Retinal pigment epithelial cell (primary cell): ENCODE data around the gene MRPS7.

Source experiments
- DNase-seq: peaks from one replicate; pipeline ENCODE4 v3.0.0-alpha.2; 2010; ENCODE audit warnings: low read depth
- H3K4me3 ChIP-seq: 2 replicates; pipeline ENCODE4 v1.5.1; 2011; ENCODE audit warnings: mild to moderate bottlenecking, low read length, control low read depth, moderate library complexity
- CTCF ChIP-seq: conservative IDR thresholded peaks from 2 replicates; pipeline ENCODE4 v1.5.1; 2011; ENCODE audit warnings: low read depth, low read length, control low read depth, inconsistent platforms

The MRPS7 gene

GRCh38 chr17:75260641-75261335 is 891 bp upstream of the MRPS7 start:
- peak overlapping the region; percentile 62 for H3K4me3 ChIP-seq
- DNase-seq, result no peak
- TF ChIP-seq CTCF, result peak; percentile 13

DNA sequence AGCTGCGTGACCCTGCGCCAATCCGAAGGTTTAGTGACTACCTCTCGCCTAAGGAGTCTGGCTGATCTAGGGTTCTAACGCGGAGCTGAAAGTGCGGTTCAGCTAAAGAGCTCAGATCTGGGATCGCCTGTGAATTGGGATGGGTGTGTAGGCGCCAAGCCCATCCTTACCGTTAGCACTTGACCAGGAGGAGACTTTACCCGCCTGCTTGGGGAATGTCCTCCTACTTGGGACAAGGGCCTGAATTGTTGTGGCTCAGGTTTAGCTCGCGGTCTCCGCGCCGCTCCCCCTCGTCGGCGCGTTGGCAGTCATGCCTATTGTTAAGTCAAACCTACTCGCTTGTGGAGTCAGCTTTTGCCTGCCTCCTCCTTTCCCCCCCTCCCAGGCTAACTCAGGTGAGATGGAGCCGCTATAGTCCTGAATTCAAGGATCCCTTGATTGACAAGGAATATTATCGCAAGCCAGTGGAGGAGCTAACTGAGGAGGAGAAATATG is 480 bp downstream of the MRPS7 start:
- H3K4me3 ChIP-seq, result peak overlapping the region; percentile 62
- no peak for DNase-seq
- TF ChIP-seq CTCF, result no peak

- DNase-seq, result no peak
- no peak overlapping the region for H3K4me3 ChIP-seq
- no peak for TF ChIP-seq CTCF
Measured at GRCh38 chr17:75263055-75263454, 1.4 kb downstream of the MRPS7 start.

GRCh38 chr17:75265614-75266315 is 4.1 kb downstream of the MRPS7 start:
- no peak overlapping the region for H3K4me3 ChIP-seq
- TF ChIP-seq CTCF, result no peak
- no peak for DNase-seq

- no peak for DNase-seq
- no peak overlapping the region for H3K4me3 ChIP-seq
- TF ChIP-seq CTCF, result no peak
Measured at GRCh38 chr17:75266316-75267152, 4.9 kb downstream of the MRPS7 start.

DNA sequence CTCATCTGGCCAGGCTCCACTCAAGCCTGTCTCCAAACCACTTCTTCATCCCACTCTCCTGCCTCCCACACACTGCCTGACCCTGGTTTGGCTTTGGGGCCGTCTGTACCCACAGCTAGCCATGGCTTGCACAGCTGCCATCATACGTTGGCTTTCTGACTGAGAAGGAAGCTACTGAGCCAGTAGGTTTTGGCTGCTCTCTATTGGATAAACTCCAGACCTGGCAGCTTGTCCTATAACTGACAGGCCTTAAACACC is 5.4 kb downstream of the MRPS7 start:
- no peak overlapping the region for H3K4me3 ChIP-seq
- no peak for TF ChIP-seq CTCF
- DNase-seq, result no peak
